ENCODE results near the gene SMC3. TPM values are rescaled to one million over a fixed set of nuclear protein-coding genes. Genes with fewer than 3 reads are reported as not detected.
"Not testable (repeated sequence)": the region's sequence is repeated elsewhere in the genome, so short reads cannot be mapped to it uniquely, and the experiment has no call there.

Gene SMC3
- total RNA-seq, 1 donor from 2014 or later, result 39.8 TPM

GRCh38 chr10:110638319-110638718 is 70.8 kb downstream of the SMC3 start:
- Mint-ChIP-seq H3K4me1 (ENCODE audit: unreplicated experiment) (peaks cover 34% of the 10 kb centered on the region), H3K27ac (ENCODE audit: unreplicated experiment) (peak overlapping the region; percentile 31), H3K27me3 (ENCODE audit: unreplicated experiment) (peaks cover 27% of the 10 kb centered on the region), H3K4me3 (ENCODE audit: unreplicated experiment) (no peak overlapping the region), H3K36me3 (ENCODE audit: unreplicated experiment) (no peaks in the 10 kb centered on the region), H3K9me3 (ENCODE audit: unreplicated experiment) (no peaks in the 10 kb centered on the region)
- no peak for DNase-seq (ENCODE audit: extremely low spot score, unreplicated experiment)
- TF ChIP-seq, protein P1, sequence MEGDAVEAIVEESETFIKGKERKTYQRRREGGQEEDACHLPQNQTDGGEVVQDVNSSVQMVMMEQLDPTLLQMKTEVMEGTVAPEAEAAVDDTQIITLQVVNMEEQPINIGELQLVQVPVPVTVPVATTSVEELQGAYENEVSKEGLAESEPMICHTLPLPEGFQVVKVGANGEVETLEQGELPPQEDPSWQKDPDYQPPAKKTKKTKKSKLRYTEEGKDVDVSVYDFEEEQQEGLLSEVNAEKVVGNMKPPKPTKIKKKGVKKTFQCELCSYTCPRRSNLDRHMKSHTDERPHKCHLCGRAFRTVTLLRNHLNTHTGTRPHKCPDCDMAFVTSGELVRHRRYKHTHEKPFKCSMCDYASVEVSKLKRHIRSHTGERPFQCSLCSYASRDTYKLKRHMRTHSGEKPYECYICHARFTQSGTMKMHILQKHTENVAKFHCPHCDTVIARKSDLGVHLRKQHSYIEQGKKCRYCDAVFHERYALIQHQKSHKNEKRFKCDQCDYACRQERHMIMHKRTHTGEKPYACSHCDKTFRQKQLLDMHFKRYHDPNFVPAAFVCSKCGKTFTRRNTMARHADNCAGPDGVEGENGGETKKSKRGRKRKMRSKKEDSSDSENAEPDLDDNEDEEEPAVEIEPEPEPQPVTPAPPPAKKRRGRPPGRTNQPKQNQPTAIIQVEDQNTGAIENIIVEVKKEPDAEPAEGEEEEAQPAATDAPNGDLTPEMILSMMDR (IDR thresholded peaks at IDR 0.05), result no peak

DNA sequence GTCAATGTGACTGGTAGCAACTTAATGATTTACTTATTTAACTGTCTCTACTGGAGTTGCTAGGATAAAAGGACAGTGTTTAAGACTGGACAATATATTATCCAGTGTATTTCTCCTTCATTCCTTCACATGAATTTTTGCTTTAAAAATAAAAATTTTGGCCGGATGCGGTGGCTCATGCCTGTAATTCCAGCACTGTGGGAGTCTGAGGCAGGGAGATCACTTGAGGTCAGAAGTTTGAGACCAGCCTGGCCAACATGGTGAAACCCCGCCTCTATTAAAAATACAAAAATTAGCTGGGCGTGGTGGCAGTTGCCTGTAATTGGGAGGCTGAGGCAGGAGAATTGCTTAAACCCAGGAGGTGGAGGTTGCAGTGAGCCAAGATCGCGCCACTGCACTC is 71.6 kb downstream of the SMC3 start:
- Mint-ChIP-seq H3K27ac (ENCODE audit: unreplicated experiment) (peak overlapping the region; percentile 31), H3K4me1 (ENCODE audit: unreplicated experiment) (peaks cover 37% of the 10 kb centered on the region), H3K27me3 (ENCODE audit: unreplicated experiment) (peaks cover 30% of the 10 kb centered on the region)
- not testable (repeated sequence) for H3K36me3 Mint-ChIP-seq (ENCODE audit: unreplicated experiment); H3K4me3 Mint-ChIP-seq (ENCODE audit: unreplicated experiment); DNase-seq (ENCODE audit: extremely low spot score, unreplicated experiment); H3K9me3 Mint-ChIP-seq (ENCODE audit: unreplicated experiment)

DNA sequence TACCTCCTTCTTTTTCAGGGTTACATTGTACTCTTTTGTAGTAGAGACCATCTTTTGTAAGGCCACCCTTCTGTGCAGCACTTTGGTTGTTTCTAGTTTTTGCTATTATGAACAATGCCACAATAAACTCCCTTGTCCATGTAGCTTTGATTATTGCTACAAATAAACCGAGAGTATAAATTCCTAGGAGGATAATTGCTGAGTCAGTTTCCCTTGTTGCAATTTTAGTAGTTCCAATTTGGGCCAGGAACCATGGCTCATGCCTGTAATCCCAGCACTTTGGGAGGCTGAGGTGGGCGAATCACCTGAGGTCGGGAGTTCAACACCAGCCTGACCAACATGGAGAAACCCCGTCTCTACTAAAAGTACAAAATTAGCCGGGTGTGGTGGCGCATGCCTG is 72.4 kb downstream of the SMC3 start:
- DNase-seq (ENCODE audit: extremely low spot score, unreplicated experiment); H3K27ac Mint-ChIP-seq (ENCODE audit: unreplicated experiment); H3K36me3 Mint-ChIP-seq (ENCODE audit: unreplicated experiment); H3K4me3 Mint-ChIP-seq (ENCODE audit: unreplicated experiment); H3K9me3 Mint-ChIP-seq (ENCODE audit: unreplicated experiment): not testable (repeated sequence)
- peaks cover 39% of the 10 kb centered on the region for H3K4me1 Mint-ChIP-seq (ENCODE audit: unreplicated experiment)
- H3K27me3 Mint-ChIP-seq (ENCODE audit: unreplicated experiment), result peaks cover 33% of the 10 kb centered on the region

DNA sequence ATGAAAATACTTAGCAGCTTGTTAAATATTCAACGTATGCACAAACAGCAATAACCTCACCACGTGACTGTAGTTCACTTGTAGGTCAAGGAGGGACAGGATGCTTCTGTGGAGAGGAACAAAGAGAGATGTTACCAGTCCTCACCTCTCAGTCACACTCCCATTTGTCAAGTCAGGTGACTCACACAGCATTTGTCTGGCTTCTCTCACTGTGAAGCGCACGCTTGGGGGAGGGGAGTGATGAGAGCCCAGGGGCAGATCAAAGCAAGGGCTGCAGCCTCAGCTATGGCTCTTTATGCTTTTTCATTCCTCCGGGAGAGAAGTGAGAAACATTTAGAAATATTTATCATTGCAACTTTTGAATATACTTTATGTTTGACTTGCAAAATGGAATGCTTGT is 73.8 kb downstream of the SMC3 start:
- TF ChIP-seq, protein P1 (IDR thresholded peaks at IDR 0.05), result no peak
- DNase-seq (ENCODE audit: extremely low spot score, unreplicated experiment), result no peak
- Mint-ChIP-seq H3K4me1 (ENCODE audit: unreplicated experiment) (peaks cover 38% of the 10 kb centered on the region), H3K9me3 (ENCODE audit: unreplicated experiment) (no peaks in the 10 kb centered on the region), H3K36me3 (ENCODE audit: unreplicated experiment) (no peaks in the 10 kb centered on the region), H3K27me3 (ENCODE audit: unreplicated experiment) (peaks cover 34% of the 10 kb centered on the region), H3K4me3 (ENCODE audit: unreplicated experiment) (no peak overlapping the region), H3K27ac (ENCODE audit: unreplicated experiment) (no peak overlapping the region)

DNA sequence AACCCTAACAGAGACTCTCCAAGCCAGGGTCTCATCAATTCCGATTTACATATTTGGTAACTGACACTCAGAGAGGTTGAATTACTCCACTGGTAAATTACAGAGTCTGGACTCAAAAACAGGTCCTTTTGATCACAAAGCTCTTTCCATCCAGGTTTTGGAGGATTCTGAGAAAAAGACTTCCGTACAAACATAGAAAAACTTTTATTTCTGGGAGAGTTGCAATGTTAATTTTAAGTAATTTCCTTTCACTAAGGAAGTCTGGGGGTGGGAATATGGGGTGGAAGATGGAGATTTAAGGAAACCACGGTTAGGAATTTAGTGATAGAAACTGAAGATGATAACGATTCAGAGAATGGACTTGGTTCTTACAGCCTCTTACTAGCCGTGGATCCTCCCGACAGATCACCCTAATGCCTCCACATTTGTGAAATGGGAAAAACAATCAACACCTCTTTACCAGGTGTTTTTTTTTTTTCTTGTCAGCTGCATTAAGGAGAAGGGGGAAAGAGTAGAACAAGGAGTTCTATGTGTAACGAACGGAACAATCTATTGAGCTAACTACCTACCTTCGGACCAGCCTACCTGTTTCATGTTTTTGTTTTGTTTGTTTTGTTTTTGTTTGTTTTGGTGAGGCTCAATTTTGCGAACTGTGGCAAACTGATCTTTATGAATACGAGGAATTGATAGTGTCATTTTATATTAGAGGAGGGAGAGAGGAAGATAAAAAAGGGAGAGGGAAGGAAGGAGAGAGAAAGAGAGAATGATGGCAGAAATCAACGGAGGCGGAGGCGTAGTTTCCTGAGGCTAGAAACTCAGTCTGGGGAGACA is 74.9 kb downstream of the SMC3 start:
- TF ChIP-seq, protein P1 (IDR thresholded peaks at IDR 0.05), result no peak
- H3K27me3 Mint-ChIP-seq (ENCODE audit: unreplicated experiment), result peaks cover 36% of the 10 kb centered on the region
- no peaks in the 10 kb centered on the region for H3K36me3 Mint-ChIP-seq (ENCODE audit: unreplicated experiment)
- H3K4me3 Mint-ChIP-seq (ENCODE audit: unreplicated experiment), result peak overlapping the region; percentile 42
- peaks cover 29% of the 10 kb centered on the region for H3K4me1 Mint-ChIP-seq (ENCODE audit: unreplicated experiment)
- no peaks in the 10 kb centered on the region for H3K9me3 Mint-ChIP-seq (ENCODE audit: unreplicated experiment)
- no peak overlapping the region for H3K27ac Mint-ChIP-seq (ENCODE audit: unreplicated experiment)
- no peak for DNase-seq (ENCODE audit: extremely low spot score, unreplicated experiment)

GRCh38 chr10:110643035-110643652 is 75.6 kb downstream of the SMC3 start:
- H3K4me3 Mint-ChIP-seq (ENCODE audit: unreplicated experiment), result peak overlapping the region; percentile 74
- H3K27ac Mint-ChIP-seq (ENCODE audit: unreplicated experiment), result no peak overlapping the region
- DNase-seq (ENCODE audit: extremely low spot score, unreplicated experiment), result no peak
- H3K27me3 Mint-ChIP-seq (ENCODE audit: unreplicated experiment), result peaks cover 37% of the 10 kb centered on the region
- no peaks in the 10 kb centered on the region for H3K36me3 Mint-ChIP-seq (ENCODE audit: unreplicated experiment)
- peaks cover 23% of the 10 kb centered on the region for H3K4me1 Mint-ChIP-seq (ENCODE audit: unreplicated experiment)
- TF ChIP-seq, protein P1 (IDR thresholded peaks at IDR 0.05), result no peak
- H3K9me3 Mint-ChIP-seq (ENCODE audit: unreplicated experiment), result no peaks in the 10 kb centered on the region
